Lower leg skin (tissue), 4 donors: ENCODE results near the gene PKD1L1. TPM values are rescaled to one million over a fixed set of nuclear protein-coding genes. Genes with fewer than 3 reads are reported as not detected.

Experiments
- DNase-seq, 2 donors: peaks; one replicate each; pipeline ENCODE4 v3.0.0-alpha.2; 2019; ENCODE audit warnings: low spot score in 2 of 2
- H3K4me3 ChIP-seq: fragments of 200-600 bp; sonication (generic); 2 replicates; pipeline ENCODE4 v1.5.1; 2017; ENCODE audit warnings: mild to moderate bottlenecking, low read depth; ENCODE audit not compliant: poor library complexity, severe bottlenecking
- POLR2A ChIP-seq, 2 donors: fragments of 450-650 bp; IDR thresholded peaks; one replicate each; pipeline ENCODE4 v1.6.1; 2016 to 2017; ENCODE audit warnings: antibody characterized with exemption in 2 of 2, mild to moderate bottlenecking in 1 of 2, moderate library complexity in 1 of 2
- WGBS, 2 donors: methylation state at CpG; one replicate each; pipeline ENCODE4 v1.1.5; 2018; 5-methylcytosine and 5-hydroxymethylcytosine counted together
- intact Hi-C: fragments of 100-400 bp; cut with DNase I; formaldehyde crosslinking; loops from one replicate; pipeline ENCODE4 v1.15.0; 2023; ENCODE audit warnings: low total_unique reads
- total RNA-seq, 4 donors: library from RNA; depleted of rRNA; stranded (reverse); fragments of >200 nt; gene quantifications; one replicate each; pipeline ENCODE4 v1.1.0, GENCODE V29; 2016
- TF ChIP-seq, protein P1 (sequence below), 3 donors: fragments of 450-650 bp; IDR thresholded peaks; one replicate each; pipeline ENCODE4 v1.5.1; 2016; ENCODE audit warnings: antibody characterized with exemption in 3 of 3, mild to moderate bottlenecking in 3 of 3, moderate library complexity in 2 of 3

Gene PKD1L1
- total RNA-seq, 4 donors from 2014 or later: 0.04 to 0.12 (median 0.07) TPM

DNA sequence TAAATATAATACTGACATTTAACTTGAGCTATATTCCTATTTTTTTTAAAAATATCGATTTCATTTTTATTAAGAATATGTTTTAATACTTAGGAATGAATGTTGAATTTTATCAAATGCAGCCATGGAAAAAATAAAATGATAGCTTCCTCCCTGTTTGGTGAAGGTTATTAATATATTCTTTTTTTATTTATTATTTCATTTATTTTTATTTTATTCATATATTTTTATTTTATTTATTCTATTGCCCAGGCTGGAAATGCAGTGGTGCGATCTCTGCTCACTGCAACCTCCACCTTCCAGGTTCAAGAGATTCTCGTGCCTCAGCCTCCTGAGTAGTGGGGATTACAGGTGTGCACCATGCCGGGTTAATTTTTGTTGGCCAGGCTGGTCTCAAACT is 160.2 kb downstream of the PKD1L1 start:
- WGBS, 2 donors: 95 to 99% methylated on average over 4 of the region's 4 CpGs
- DNase-seq: no peak

GRCh38 chr7:47787249-47788069 is 160.8 kb downstream of the PKD1L1 start:
- no peak for DNase-seq
- intact Hi-C loops: no loop called here
- 76 to 79% methylated on average over 9 of the region's 9 CpGs for WGBS, 2 donors

More for the DNA sequence above, 160.2 kb downstream of the PKD1L1 start:
- no peak overlapping the region for H3K4me3 ChIP-seq
- TF ChIP-seq, protein P1, sequence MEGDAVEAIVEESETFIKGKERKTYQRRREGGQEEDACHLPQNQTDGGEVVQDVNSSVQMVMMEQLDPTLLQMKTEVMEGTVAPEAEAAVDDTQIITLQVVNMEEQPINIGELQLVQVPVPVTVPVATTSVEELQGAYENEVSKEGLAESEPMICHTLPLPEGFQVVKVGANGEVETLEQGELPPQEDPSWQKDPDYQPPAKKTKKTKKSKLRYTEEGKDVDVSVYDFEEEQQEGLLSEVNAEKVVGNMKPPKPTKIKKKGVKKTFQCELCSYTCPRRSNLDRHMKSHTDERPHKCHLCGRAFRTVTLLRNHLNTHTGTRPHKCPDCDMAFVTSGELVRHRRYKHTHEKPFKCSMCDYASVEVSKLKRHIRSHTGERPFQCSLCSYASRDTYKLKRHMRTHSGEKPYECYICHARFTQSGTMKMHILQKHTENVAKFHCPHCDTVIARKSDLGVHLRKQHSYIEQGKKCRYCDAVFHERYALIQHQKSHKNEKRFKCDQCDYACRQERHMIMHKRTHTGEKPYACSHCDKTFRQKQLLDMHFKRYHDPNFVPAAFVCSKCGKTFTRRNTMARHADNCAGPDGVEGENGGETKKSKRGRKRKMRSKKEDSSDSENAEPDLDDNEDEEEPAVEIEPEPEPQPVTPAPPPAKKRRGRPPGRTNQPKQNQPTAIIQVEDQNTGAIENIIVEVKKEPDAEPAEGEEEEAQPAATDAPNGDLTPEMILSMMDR (IDR thresholded peaks at IDR 0.05): no peak
- TF ChIP-seq POLR2A (IDR thresholded peaks at IDR 0.05): no peak
- intact Hi-C loops: no loop called here

GRCh38 chr7:47786557-47787248 is 161.6 kb downstream of the PKD1L1 start:
- TF ChIP-seq, protein P1 (IDR thresholded peaks at IDR 0.05): no peak
- TF ChIP-seq POLR2A (IDR thresholded peaks at IDR 0.05): no peak
- DNase-seq: peak; percentile 73 to 91
- intact Hi-C loops: no loop called here
- WGBS, 2 donors: 16 to 17% methylated on average over 11 of the region's 11 CpGs
- no peak overlapping the region for H3K4me3 ChIP-seq

More at GRCh38 chr7:47787249-47788069, 160.8 kb downstream of the PKD1L1 start:
- H3K4me3 ChIP-seq: no peak overlapping the region
- TF ChIP-seq, protein P1 (IDR thresholded peaks at IDR 0.05): no peak

- TF ChIP-seq, protein P1 (IDR thresholded peaks at IDR 0.05): no peak
- DNase-seq: no peak
- intact Hi-C loops: no loop called here
- no peak overlapping the region for H3K4me3 ChIP-seq
- WGBS, 2 donors: 92 to 93% methylated on average over 8 of the region's 8 CpGs
Measured at GRCh38 chr7:47785923-47786556, 162.2 kb downstream of the PKD1L1 start.

- intact Hi-C loops: no loop called here
- TF ChIP-seq, protein P1 (IDR thresholded peaks at IDR 0.05): no peak
- no peak overlapping the region for H3K4me3 ChIP-seq
- 29 to 35% methylated on average over 5 of the region's 5 CpGs for WGBS, 2 donors
- peak in 1 of 2 donors; percentile 63 for DNase-seq
Measured at GRCh38 chr7:47783456-47784223, 164.6 kb downstream of the PKD1L1 start.
